Transverse colon (tissue), 4 donors: ENCODE results near the gene ERCC4. TPM values are rescaled to one million over a fixed set of nuclear protein-coding genes. Genes with fewer than 3 reads are reported as not detected.

Experiments
- DNase-seq: peaks from one replicate; pipeline ENCODE4 v3.0.0-alpha.2; 2019
- H3K27ac ChIP-seq, 4 donors: fragments of 200-600 bp; sonication (generic); 2 replicates each; pipeline ENCODE4 v1.5.1; 2016 to 2018; ENCODE audit warnings: inconsistent platforms in 4 of 4
- H3K27me3 ChIP-seq: fragments of 200-600 bp; sonication (generic); 2 replicates; pipeline ENCODE4 v1.5.1; 2017; ENCODE audit warnings: inconsistent platforms
- H3K36me3 ChIP-seq, 4 donors: fragments of 200-600 bp; sonication (generic); 2 replicates each; pipeline ENCODE4 v1.5.1; 2017 to 2019; ENCODE audit warnings: inconsistent platforms in 4 of 4
- H3K4me1 ChIP-seq, 4 donors: fragments of 200-600 bp; sonication (generic); 2 replicates each; pipeline ENCODE4 v1.5.1; 2017 to 2020; ENCODE audit warnings: inconsistent platforms in 4 of 4
- H3K4me3 ChIP-seq, 4 donors: fragments of 200-600 bp; sonication (generic); 1 replicate in 1 of 4; 2 replicates in 3 of 4; pipeline versions ENCODE4 v1.5.1 to v1.6.1; 2017 to 2019; ENCODE audit warnings: inconsistent platforms in 4 of 4
- H3K9me3 ChIP-seq, 2 donors: fragments of 200-600 bp; sonication (generic); 2 replicates each; pipeline ENCODE4 v1.5.1; 2017 to 2019; ENCODE audit warnings: inconsistent platforms in 2 of 2
- EP300 ChIP-seq: sonication (generic); formaldehyde crosslinking; IDR thresholded peaks from one replicate; pipeline ENCODE4 v1.6.1; 2017; ENCODE audit warnings: antibody characterized with exemption, low read depth
- POLR2A ChIP-seq: fragments of 450-650 bp; IDR thresholded peaks from one replicate; pipeline ENCODE4 v1.6.1; 2016; ENCODE audit warnings: antibody characterized with exemption, mild to moderate bottlenecking, moderate library complexity
- POLR2AphosphoS5 ChIP-seq, 3 donors: sonication (generic); formaldehyde crosslinking; IDR thresholded peaks; one replicate each; pipeline ENCODE4 v1.6.1; 2016; ENCODE audit warnings: antibody characterized with exemption in 3 of 3
- WGBS, 2 donors: methylation state at CpG; one replicate each; pipeline ENCODE4 v1.1.5; 2018; ENCODE audit warnings: low coverage in 1 of 2; 5-methylcytosine and 5-hydroxymethylcytosine counted together
- in situ Hi-C, 4 donors: fragments of 200-750 bp; cut with MboI; loops; one replicate each; pipeline versions ENCODE4 v1.15.0 to v1.15.1; 2017; ENCODE audit warnings: low sequenced_read_pairs in 3 of 4, low pct_ligation_motif_present in 1 of 4, low pct_unique_long_range_greater_than_20kb in 1 of 4
- intact Hi-C: fragments of 100-400 bp; cut with DNase I; formaldehyde crosslinking; loops from one replicate; pipeline ENCODE4 v1.15.1; 2023; ENCODE audit warnings: low total_unique reads
- total RNA-seq, 4 donors: library from RNA; depleted of rRNA; stranded (reverse); fragments of >200 nt; gene quantifications; one replicate each; pipeline ENCODE4 v1.1.0, GENCODE V29; 2016
- TF ChIP-seq, protein P1 (sequence below), 5 experiments: fragments of 200-600 bp in 3 of 5; fragments of 450-650 bp in 2 of 5; sonication (generic) in 3 of 5; IDR thresholded peaks; 1 replicate in 2 of 5; 2 replicates in 3 of 5; pipeline ENCODE4 v1.5.1; 2016 to 2017; ENCODE audit warnings: antibody characterized with exemption in 5 of 5, inconsistent platforms in 3 of 5, mild to moderate bottlenecking in 2 of 5, moderate library complexity in 1 of 5

The ERCC4 gene
- total RNA-seq, 4 donors from 2014 or later = 3.8 to 14.1 (median 4.8) TPM

DNA sequence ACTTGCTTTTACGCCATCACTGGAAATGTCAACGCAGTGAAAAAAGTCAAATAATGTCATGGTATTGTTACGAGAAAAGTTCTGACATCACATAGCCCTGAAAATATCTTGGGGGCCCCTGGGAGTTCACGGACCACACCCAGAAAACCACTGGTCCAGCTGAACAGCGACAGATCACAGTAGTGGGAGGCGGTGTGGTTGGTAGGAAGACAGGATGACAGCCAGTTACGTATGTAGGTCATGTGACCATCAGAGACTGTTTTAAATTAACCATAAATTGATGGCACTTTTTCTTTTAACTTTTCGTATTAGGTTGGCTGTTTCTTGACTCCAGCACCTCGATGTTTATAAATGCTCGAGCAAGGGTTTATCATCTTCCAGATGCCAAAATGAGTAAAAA is 11.9 kb downstream of the ERCC4 start:
- no peak for DNase-seq
- Histone ChIP-seq H3K9me3 (no peaks in the 10 kb centered on the region), H3K4me3 (no peak overlapping the region), H3K27ac (no peak overlapping the region), H3K27me3 (no peaks in the 10 kb centered on the region), H3K4me1 (peaks cover 0 to 6% (median 0%) of the 10 kb centered on the region in 4 donors), H3K36me3 (peaks cover 0 to 26% (median 10%) of the 10 kb centered on the region in 4 donors)
- TF ChIP-seq, protein P1, sequence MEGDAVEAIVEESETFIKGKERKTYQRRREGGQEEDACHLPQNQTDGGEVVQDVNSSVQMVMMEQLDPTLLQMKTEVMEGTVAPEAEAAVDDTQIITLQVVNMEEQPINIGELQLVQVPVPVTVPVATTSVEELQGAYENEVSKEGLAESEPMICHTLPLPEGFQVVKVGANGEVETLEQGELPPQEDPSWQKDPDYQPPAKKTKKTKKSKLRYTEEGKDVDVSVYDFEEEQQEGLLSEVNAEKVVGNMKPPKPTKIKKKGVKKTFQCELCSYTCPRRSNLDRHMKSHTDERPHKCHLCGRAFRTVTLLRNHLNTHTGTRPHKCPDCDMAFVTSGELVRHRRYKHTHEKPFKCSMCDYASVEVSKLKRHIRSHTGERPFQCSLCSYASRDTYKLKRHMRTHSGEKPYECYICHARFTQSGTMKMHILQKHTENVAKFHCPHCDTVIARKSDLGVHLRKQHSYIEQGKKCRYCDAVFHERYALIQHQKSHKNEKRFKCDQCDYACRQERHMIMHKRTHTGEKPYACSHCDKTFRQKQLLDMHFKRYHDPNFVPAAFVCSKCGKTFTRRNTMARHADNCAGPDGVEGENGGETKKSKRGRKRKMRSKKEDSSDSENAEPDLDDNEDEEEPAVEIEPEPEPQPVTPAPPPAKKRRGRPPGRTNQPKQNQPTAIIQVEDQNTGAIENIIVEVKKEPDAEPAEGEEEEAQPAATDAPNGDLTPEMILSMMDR (IDR thresholded peaks at IDR 0.05) = no peak
- TF ChIP-seq EP300 (no peak), POLR2AphosphoS5 (IDR thresholded peaks at IDR 0.05) (no peak), POLR2A (no peak)
- 74 to 79% methylated on average over 10 of the region's 10 CpGs for WGBS, 2 donors
- in situ Hi-C loops (loop anchor here in 3 of 4 donors (25.0 kb wide), 2 partner anchors 305 to 605 kb away; no protein-coding TSS in a partner anchor), intact Hi-C loops (no loop called here)

GRCh38 chr16:13935408-13935807 is 15.5 kb downstream of the ERCC4 start:
- TF ChIP-seq POLR2AphosphoS5 (IDR thresholded peaks at IDR 0.05) = no peak
- TF ChIP-seq, protein P1 (IDR thresholded peaks at IDR 0.05) = peak in 2 of 5 experiments; percentile 13 to 32
- Histone ChIP-seq H3K27me3 (no peaks in the 10 kb centered on the region), H3K27ac (no peak overlapping the region), H3K4me1 (peaks cover 0 to 6% (median 0%) of the 10 kb centered on the region in 4 donors), H3K4me3 (no peak overlapping the region), H3K36me3 (peaks cover 0 to 25% (median 10%) of the 10 kb centered on the region in 4 donors), H3K9me3 (no peaks in the 10 kb centered on the region)
- in situ Hi-C loops = loop anchor here in 3 of 4 donors (25.0 kb wide), 2 partner anchors 302 to 602 kb away; no protein-coding TSS in a partner anchor
- WGBS, 2 donors = 84 to 90% methylated on average over 6 to 12 of the region's 12 CpGs
- DNase-seq = no peak
- intact Hi-C loops = no loop called here

DNA sequence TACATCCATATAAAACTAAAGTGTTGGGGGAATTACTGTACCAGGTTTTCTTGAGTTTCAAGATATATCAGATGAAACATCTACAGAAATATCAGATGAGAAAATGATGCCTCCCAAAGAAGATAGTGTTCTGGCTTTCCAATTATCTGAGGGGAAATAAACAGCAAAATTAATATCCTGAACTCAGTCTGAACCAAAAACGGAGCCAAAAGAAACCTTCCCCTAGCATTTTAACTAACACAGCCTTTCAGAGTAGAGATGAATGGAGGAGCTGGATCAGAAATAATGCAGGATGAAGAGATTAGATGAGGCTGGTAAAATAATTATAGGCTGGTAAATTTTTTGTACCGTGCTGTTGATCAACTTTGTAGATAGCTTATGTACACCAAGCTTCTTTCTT is 16.2 kb downstream of the ERCC4 start:
- Histone ChIP-seq H3K36me3 (peaks cover 0 to 25% (median 10%) of the 10 kb centered on the region in 4 donors), H3K27me3 (no peaks in the 10 kb centered on the region), H3K4me3 (no peak overlapping the region), H3K9me3 (no peaks in the 10 kb centered on the region), H3K4me1 (peaks cover 0 to 6% (median 0%) of the 10 kb centered on the region in 4 donors), H3K27ac (no peak overlapping the region)
- in situ Hi-C loops = loop anchor here in 3 of 4 donors (25.0 kb wide), 2 partner anchors 301 to 601 kb away; no protein-coding TSS in a partner anchor
- WGBS, 2 donors = 59 to 97% methylated on average over 2 of the region's 2 CpGs
- no peak for DNase-seq
- intact Hi-C loops = no loop called here
- TF ChIP-seq POLR2A = no peak
- TF ChIP-seq, protein P1 (IDR thresholded peaks at IDR 0.05) = no peak
- TF ChIP-seq EP300 = no peak
- no peak for TF ChIP-seq POLR2AphosphoS5 (IDR thresholded peaks at IDR 0.05)

- no peak overlapping the region for H3K27ac ChIP-seq
- no peak for DNase-seq
- H3K9me3 ChIP-seq = no peaks in the 10 kb centered on the region
- intact Hi-C loops = no loop called here
- WGBS, 2 donors = 54 to 69% methylated on average over 3 of the region's 3 CpGs
- H3K36me3 ChIP-seq = peaks cover 0 to 24% (median 10%) of the 10 kb centered on the region in 4 donors
- in situ Hi-C loops = loop anchor here in 3 of 4 donors (25.0 kb wide), 2 partner anchors 301 to 601 kb away; no protein-coding TSS in a partner anchor
- TF ChIP-seq POLR2A = no peak
- no peak for TF ChIP-seq EP300
- TF ChIP-seq, protein P1 (IDR thresholded peaks at IDR 0.05) = no peak
- no peak for TF ChIP-seq POLR2AphosphoS5 (IDR thresholded peaks at IDR 0.05)
- H3K4me3 ChIP-seq = no peak overlapping the region
- H3K4me1 ChIP-seq = peaks cover 0 to 6% (median 0%) of the 10 kb centered on the region in 4 donors
- H3K27me3 ChIP-seq = no peaks in the 10 kb centered on the region
Observed at GRCh38 chr16:13936596-13937081, 16.7 kb downstream of the ERCC4 start.
